Neural cell (in vitro differentiated cells): ENCODE results near the gene ACOT7. TPM values are rescaled to one million over a fixed set of nuclear protein-coding genes. Genes with fewer than 3 reads are reported as not detected.
"Not testable (repeated sequence)": the region's sequence is repeated elsewhere in the genome, so short reads cannot be mapped to it uniquely, and the experiment has no call there.

Source experiments
- H2AFZ ChIP-seq: fragments of 200-600, 300-800 bp; sonication (generic), shearing (Covaris generic); 2 replicates; pipeline ENCODE4 v1.6.0; 2014; ENCODE audit warnings: low read depth, mild to moderate bottlenecking, antibody characterized with exemption, low read length, moderate library complexity
- H3F3A ChIP-seq: fragments of 200-600 bp; shearing (Covaris generic); 2 replicates; pipeline ENCODE4 v1.6.1; 2016; ENCODE audit warnings: mild to moderate bottlenecking, moderate library complexity, mixed read lengths, antibody characterized with exemption, low read length; ENCODE audit not compliant: insufficient read depth, poor library complexity, severe bottlenecking
- H3K27ac ChIP-seq: fragments of 200-600, 300-800 bp; sonication (generic), shearing (Covaris generic); 2 replicates; pipeline ENCODE4 v1.5.1; 2014; ENCODE audit warnings: mild to moderate bottlenecking, low read length, moderate library complexity
- H3K27me3 ChIP-seq: fragments of 300-800, 200-600 bp; sonication (generic), shearing (Covaris generic); 2 replicates; pipeline ENCODE4 v1.6.0; 2014; ENCODE audit warnings: mild to moderate bottlenecking, low read depth, low read length, moderate library complexity; ENCODE audit not compliant: insufficient read depth
- H3K36me3 ChIP-seq: fragments of 300-800, 200-600 bp; sonication (generic), shearing (Covaris generic); 2 replicates; pipeline ENCODE4 v1.5.1; 2014; ENCODE audit warnings: mild to moderate bottlenecking, antibody characterized with exemption, low read length, moderate library complexity; ENCODE audit not compliant: insufficient read depth
- H3K4me2 ChIP-seq: fragments of 300-800, 200-600 bp; sonication (generic), shearing (Covaris generic); 2 replicates; pipeline ENCODE4 v1.6.0; 2014; ENCODE audit warnings: mild to moderate bottlenecking, low read length
- H3K4me3 ChIP-seq: fragments of 300-800, 200-600 bp; sonication (generic), shearing (Covaris generic); 2 replicates; pipeline ENCODE4 v1.5.1; 2014; ENCODE audit warnings: mild to moderate bottlenecking, low read length, moderate library complexity
- H3K79me2 ChIP-seq: fragments of 200-600 bp; shearing (Covaris generic); replicated peaks from 2 replicates; pipeline ENCODE4 v1.6.0; 2014; ENCODE audit warnings: mild to moderate bottlenecking, low read length, moderate library complexity; ENCODE audit not compliant: insufficient read depth
- H3K9ac ChIP-seq: fragments of 300-800, 200-600 bp; sonication (generic), shearing (Covaris generic); 2 replicates; pipeline ENCODE4 v1.6.1; 2016; ENCODE audit warnings: mild to moderate bottlenecking, low read length, mixed read lengths
- H3K9me2 ChIP-seq: fragments of 200-600 bp; shearing (Covaris generic); 2 replicates; pipeline ENCODE4 v1.6.1; 2016; ENCODE audit warnings: mild to moderate bottlenecking, low read length, mixed read lengths; ENCODE audit not compliant: insufficient read depth
- H3K9me3 ChIP-seq: fragments of 200-600, 300-800 bp; sonication (generic), shearing (Covaris generic); 2 replicates; pipeline ENCODE4 v1.6.1; 2016; ENCODE audit warnings: mild to moderate bottlenecking, mixed run types, low read length, moderate library complexity, mixed read lengths
- H4K20me1 ChIP-seq: fragments of 200-600 bp; shearing (Covaris generic); 2 replicates; pipeline ENCODE4 v1.6.1; 2016; ENCODE audit warnings: mild to moderate bottlenecking, mixed run types; ENCODE audit not compliant: insufficient read depth
- EP300 ChIP-seq: fragments of 450-650 bp; conservative IDR thresholded peaks from 2 replicates; pipeline ENCODE4 v1.6.1; 2014; ENCODE audit warnings: antibody characterized with exemption, mild to moderate bottlenecking, moderate library complexity; ENCODE audit not compliant: poor library complexity, severe bottlenecking
- EZH2 ChIP-seq: fragments of 200-600, 300-800 bp; shearing (Covaris generic), sonication (generic); IDR thresholded peaks from 2 replicates; pipeline ENCODE4 v1.6.1; 2014; ENCODE audit warnings: antibody characterized with exemption, low read length, borderline replicate concordance, mild to moderate bottlenecking; ENCODE audit not compliant: insufficient read depth, poor library complexity, severe bottlenecking
- MXI1 ChIP-seq: fragments of 450-650 bp; conservative IDR thresholded peaks from 2 replicates; pipeline ENCODE4 v1.6.1; 2014; ENCODE audit warnings: antibody characterized with exemption, mild to moderate bottlenecking; ENCODE audit not compliant: poor library complexity, severe bottlenecking
- POLR2AphosphoS5 ChIP-seq: IDR thresholded peaks from 2 replicates; pipeline ENCODE4 v1.6.1; 2012
- RAD21 ChIP-seq: fragments of 450-650 bp; conservative IDR thresholded peaks from 2 replicates; pipeline ENCODE4 v1.6.1; 2014; ENCODE audit warnings: antibody characterized with exemption, mild to moderate bottlenecking, moderate library complexity
- SMC3 ChIP-seq: fragments of 450-650 bp; conservative IDR thresholded peaks from 2 replicates; pipeline ENCODE4 v1.6.1; 2014; ENCODE audit warnings: antibody characterized with exemption, mild to moderate bottlenecking, moderate library complexity; ENCODE audit not compliant: poor library complexity
- TAF1 ChIP-seq: IDR thresholded peaks from 2 replicates; pipeline ENCODE4 v1.6.1; 2012; ENCODE audit warnings: low read depth
- polyA plus RNA-seq: library from polyadenylated mRNA; depleted of rRNA; stranded (reverse); fragments of >200 nt; gene quantifications from 2 replicates; pipeline ENCODE4 v1.2.3, GENCODE V29; 2014
- TF ChIP-seq, protein P1 (sequence below): fragments of 450-650 bp; IDR thresholded peaks from 2 replicates; pipeline ENCODE4 v1.5.1; 2014; ENCODE audit warnings: antibody characterized with exemption, mild to moderate bottlenecking, moderate library complexity; ENCODE audit not compliant: poor library complexity, severe bottlenecking
- TF ChIP-seq, protein P2 (sequence below): IDR thresholded peaks from 2 replicates; pipeline ENCODE4 v1.6.1; 2012; ENCODE audit warnings: borderline replicate concordance

The ACOT7 gene
- polyA plus RNA-seq, 1 donor from 2014 or later = 101 TPM

DNA sequence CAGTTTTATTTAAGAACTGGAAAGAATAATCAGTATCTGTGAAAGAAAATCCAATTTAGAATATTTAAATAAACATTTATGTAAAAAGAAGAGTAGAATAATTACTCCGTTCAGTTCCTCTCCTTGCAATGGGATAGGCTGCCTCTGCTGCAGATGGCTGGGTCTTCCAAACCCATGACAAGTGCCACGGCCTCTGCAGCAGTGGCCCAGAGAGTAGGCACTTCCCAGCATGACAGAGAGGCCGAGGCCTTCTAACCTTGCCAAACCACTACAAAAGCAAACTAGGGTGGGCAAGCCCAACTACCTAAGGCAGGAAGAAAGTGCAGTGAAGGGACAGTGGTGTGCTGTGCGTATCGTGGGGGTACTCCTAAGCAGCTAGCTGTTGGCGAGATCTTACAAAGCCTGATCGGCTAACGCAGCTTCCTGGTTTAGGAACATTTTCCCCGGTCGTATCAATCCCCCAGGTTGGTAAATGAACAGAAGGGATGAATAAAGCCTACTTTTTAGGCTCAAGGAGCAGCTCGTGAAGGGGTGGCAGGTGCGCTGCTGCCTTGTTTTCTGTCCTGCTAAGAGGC lies 172.3 kb downstream of the ACOT7 start:
- H3K9me3 ChIP-seq = no peaks in the 10 kb centered on the region
- no peaks in the 10 kb centered on the region for H3K79me2 ChIP-seq

DNA sequence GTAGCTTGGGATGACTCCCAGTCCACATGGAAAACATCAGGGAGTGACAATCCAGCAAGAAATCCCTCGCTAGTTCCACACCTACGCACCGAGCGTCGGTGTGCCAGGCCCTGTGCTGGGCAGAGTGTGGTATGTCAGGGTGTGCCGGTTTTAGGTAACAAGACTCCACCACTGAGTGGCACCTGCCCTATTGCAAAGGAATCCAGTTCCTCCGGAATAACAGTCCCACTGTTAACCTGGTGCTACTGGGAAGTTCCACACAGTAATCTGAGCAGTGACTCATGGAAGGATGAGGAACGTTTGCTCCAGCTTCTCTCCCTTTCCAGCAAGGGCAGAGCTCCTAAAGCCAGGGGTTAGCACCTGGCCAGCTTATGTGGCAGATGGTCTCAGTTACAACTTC lies 173.3 kb downstream of the ACOT7 start:
- no peaks in the 10 kb centered on the region for H3K9me2 ChIP-seq
- no peaks in the 10 kb centered on the region for H3K9me3 ChIP-seq
- H3K79me2 ChIP-seq = no peaks in the 10 kb centered on the region
- H2AFZ ChIP-seq = no peak overlapping the region
- H3K27me3 ChIP-seq = no peaks in the 10 kb centered on the region
- TF ChIP-seq EZH2 = no peak
- no peak for TF ChIP-seq SMC3
- TF ChIP-seq, protein P1, sequence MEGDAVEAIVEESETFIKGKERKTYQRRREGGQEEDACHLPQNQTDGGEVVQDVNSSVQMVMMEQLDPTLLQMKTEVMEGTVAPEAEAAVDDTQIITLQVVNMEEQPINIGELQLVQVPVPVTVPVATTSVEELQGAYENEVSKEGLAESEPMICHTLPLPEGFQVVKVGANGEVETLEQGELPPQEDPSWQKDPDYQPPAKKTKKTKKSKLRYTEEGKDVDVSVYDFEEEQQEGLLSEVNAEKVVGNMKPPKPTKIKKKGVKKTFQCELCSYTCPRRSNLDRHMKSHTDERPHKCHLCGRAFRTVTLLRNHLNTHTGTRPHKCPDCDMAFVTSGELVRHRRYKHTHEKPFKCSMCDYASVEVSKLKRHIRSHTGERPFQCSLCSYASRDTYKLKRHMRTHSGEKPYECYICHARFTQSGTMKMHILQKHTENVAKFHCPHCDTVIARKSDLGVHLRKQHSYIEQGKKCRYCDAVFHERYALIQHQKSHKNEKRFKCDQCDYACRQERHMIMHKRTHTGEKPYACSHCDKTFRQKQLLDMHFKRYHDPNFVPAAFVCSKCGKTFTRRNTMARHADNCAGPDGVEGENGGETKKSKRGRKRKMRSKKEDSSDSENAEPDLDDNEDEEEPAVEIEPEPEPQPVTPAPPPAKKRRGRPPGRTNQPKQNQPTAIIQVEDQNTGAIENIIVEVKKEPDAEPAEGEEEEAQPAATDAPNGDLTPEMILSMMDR = no peak
- TF ChIP-seq POLR2AphosphoS5 = no peak
- no peak for TF ChIP-seq MXI1
- TF ChIP-seq TAF1 = no peak
- no peak for TF ChIP-seq RAD21
- no peak for TF ChIP-seq EP300
- TF ChIP-seq, protein P2, sequence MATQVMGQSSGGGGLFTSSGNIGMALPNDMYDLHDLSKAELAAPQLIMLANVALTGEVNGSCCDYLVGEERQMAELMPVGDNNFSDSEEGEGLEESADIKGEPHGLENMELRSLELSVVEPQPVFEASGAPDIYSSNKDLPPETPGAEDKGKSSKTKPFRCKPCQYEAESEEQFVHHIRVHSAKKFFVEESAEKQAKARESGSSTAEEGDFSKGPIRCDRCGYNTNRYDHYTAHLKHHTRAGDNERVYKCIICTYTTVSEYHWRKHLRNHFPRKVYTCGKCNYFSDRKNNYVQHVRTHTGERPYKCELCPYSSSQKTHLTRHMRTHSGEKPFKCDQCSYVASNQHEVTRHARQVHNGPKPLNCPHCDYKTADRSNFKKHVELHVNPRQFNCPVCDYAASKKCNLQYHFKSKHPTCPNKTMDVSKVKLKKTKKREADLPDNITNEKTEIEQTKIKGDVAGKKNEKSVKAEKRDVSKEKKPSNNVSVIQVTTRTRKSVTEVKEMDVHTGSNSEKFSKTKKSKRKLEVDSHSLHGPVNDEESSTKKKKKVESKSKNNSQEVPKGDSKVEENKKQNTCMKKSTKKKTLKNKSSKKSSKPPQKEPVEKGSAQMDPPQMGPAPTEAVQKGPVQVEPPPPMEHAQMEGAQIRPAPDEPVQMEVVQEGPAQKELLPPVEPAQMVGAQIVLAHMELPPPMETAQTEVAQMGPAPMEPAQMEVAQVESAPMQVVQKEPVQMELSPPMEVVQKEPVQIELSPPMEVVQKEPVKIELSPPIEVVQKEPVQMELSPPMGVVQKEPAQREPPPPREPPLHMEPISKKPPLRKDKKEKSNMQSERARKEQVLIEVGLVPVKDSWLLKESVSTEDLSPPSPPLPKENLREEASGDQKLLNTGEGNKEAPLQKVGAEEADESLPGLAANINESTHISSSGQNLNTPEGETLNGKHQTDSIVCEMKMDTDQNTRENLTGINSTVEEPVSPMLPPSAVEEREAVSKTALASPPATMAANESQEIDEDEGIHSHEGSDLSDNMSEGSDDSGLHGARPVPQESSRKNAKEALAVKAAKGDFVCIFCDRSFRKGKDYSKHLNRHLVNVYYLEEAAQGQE = no peak
- no peaks in the 10 kb centered on the region for H3F3A ChIP-seq
- H3K27ac ChIP-seq = no peak overlapping the region
- H4K20me1 ChIP-seq = no peaks in the 10 kb centered on the region
- H3K9ac ChIP-seq = no peak overlapping the region
- no peak overlapping the region for H3K4me2 ChIP-seq
- H3K4me3 ChIP-seq = no peak overlapping the region
- H3K36me3 ChIP-seq = no peaks in the 10 kb centered on the region

More for the DNA sequence above, 172.3 kb downstream of the ACOT7 start:
- no peaks in the 10 kb centered on the region for H3K9me2 ChIP-seq
- H3K4me2 ChIP-seq = no peak overlapping the region
- no peak overlapping the region for H3K4me3 ChIP-seq
- no peaks in the 10 kb centered on the region for H3K36me3 ChIP-seq
- no peaks in the 10 kb centered on the region for H3K27me3 ChIP-seq
- no peak for TF ChIP-seq POLR2AphosphoS5
- TF ChIP-seq RAD21 = no peak
- no peak for TF ChIP-seq SMC3
- TF ChIP-seq MXI1 = no peak
- TF ChIP-seq, protein P2 = no peak
- TF ChIP-seq TAF1 = no peak
- TF ChIP-seq, protein P1 = no peak
- TF ChIP-seq EP300 = no peak
- no peak for TF ChIP-seq EZH2
- H2AFZ ChIP-seq = no peak overlapping the region
- H3K27ac ChIP-seq = no peak overlapping the region
- H4K20me1 ChIP-seq = no peaks in the 10 kb centered on the region
- no peaks in the 10 kb centered on the region for H3F3A ChIP-seq
- no peak overlapping the region for H3K9ac ChIP-seq

DNA sequence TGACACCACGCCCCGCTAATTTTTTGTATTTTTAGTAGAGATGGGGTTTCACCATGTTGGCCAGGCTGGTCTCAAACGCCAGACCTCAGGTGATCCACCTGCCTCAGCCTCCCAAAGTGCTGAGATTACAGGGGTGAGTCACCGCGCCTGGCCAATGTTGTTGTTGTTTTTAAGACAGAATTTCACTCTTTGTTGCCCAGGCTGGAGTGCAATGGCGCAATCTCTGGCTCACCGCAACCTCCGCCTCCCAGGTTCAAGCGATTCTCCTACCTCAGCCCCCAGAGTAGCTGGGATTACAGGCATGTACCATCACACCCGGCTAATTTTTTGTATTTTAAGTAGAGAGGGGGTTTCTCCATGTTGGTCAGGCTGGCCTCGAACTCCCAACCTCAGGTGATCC lies 173.9 kb downstream of the ACOT7 start:
- H3K27me3 ChIP-seq, H3K4me2 ChIP-seq, H2AFZ ChIP-seq, H3K36me3 ChIP-seq, H3F3A ChIP-seq, H3K79me2 ChIP-seq, H3K9ac ChIP-seq, H3K9me2 ChIP-seq, H3K27ac ChIP-seq, H3K4me3 ChIP-seq, H4K20me1 ChIP-seq, H3K9me3 ChIP-seq: not testable (repeated sequence)
